Testis (tissue), 3 donors: Measurements from ENCODE around the gene PVALEF. TPM values are rescaled to one million over a fixed set of nuclear protein-coding genes. Genes with fewer than 3 reads are reported as not detected.

Experiments used
- DNase-seq: peaks from one replicate; pipeline ENCODE4 v3.0.0-alpha.2; 2019
- H3K27ac ChIP-seq, 2 donors: fragments of 200-600 bp; sonication (generic); one replicate each; pipeline ENCODE4 v1.5.1; 2019
- H3K27me3 ChIP-seq: fragments of 200-600 bp; sonication (generic); one replicate; pipeline ENCODE4 v1.5.1; 2019
- H3K36me3 ChIP-seq: fragments of 200-600 bp; sonication (generic); one replicate; pipeline ENCODE4 v1.5.1; 2017; ENCODE audit warnings: low read depth; ENCODE audit errors: missing control alignments
- H3K4me1 ChIP-seq: fragments of 200-600 bp; sonication (generic); one replicate; pipeline ENCODE4 v1.5.1; 2019
- H3K4me3 ChIP-seq, 2 donors: fragments of 200-600 bp; sonication (generic); one replicate each; pipeline ENCODE4 v1.5.1; 2017 to 2019
- H3K9me3 ChIP-seq: fragments of 200-600 bp; sonication (generic); one replicate; pipeline ENCODE4 v1.5.1; 2017
- POLR2A ChIP-seq: fragments of 450-650 bp; IDR thresholded peaks from one replicate; pipeline ENCODE4 v1.6.1; 2017; ENCODE audit warnings: antibody characterized with exemption, mild to moderate bottlenecking, moderate library complexity
- WGBS, 2 donors: methylation state at CpG; one replicate each; pipeline ENCODE4 v1.1.5; 2018; 5-methylcytosine and 5-hydroxymethylcytosine counted together
- intact Hi-C: fragments of 100-400 bp; cut with DNase I; formaldehyde crosslinking; loops from one replicate; pipeline ENCODE4 v1.15.1; 2023; ENCODE audit warnings: low total_unique reads
- polyA plus RNA-seq: library from polyadenylated mRNA; stranded (reverse); fragments of 350-450 nt; fragmentation: Illumina TruSeq; extraction: RNeasy Lipid Tissue Mini Kit (QIAGEN cat#74804); gene quantifications from one replicate; pipeline ENCODE4 v1.2.3, GENCODE V29; 2014; ENCODE audit warnings: low read depth, low replicate concordance; ENCODE audit not compliant: insufficient read depth
- total RNA-seq, 2 donors: library from RNA; depleted of rRNA; stranded (reverse); fragments of >200 nt; gene quantifications; one replicate each; pipeline ENCODE4 v1.2.3, GENCODE V29; 2016
- TF ChIP-seq, protein P1 (sequence below), 3 experiments: fragments of 450-650 bp in 2 of 3; fragments of 200-600 bp in 1 of 3; sonication (generic) in 1 of 3; IDR thresholded peaks; one replicate each; pipeline ENCODE4 v1.5.1; 2016 to 2019; ENCODE audit warnings: antibody characterized with exemption in 3 of 3, mild to moderate bottlenecking in 2 of 3, moderate library complexity in 1 of 3

The PVALEF gene
- total and polyA plus RNA-seq, 3 donors from 2014 or later = not detected

- TF ChIP-seq POLR2A = no peak
- TF ChIP-seq, protein P1, sequence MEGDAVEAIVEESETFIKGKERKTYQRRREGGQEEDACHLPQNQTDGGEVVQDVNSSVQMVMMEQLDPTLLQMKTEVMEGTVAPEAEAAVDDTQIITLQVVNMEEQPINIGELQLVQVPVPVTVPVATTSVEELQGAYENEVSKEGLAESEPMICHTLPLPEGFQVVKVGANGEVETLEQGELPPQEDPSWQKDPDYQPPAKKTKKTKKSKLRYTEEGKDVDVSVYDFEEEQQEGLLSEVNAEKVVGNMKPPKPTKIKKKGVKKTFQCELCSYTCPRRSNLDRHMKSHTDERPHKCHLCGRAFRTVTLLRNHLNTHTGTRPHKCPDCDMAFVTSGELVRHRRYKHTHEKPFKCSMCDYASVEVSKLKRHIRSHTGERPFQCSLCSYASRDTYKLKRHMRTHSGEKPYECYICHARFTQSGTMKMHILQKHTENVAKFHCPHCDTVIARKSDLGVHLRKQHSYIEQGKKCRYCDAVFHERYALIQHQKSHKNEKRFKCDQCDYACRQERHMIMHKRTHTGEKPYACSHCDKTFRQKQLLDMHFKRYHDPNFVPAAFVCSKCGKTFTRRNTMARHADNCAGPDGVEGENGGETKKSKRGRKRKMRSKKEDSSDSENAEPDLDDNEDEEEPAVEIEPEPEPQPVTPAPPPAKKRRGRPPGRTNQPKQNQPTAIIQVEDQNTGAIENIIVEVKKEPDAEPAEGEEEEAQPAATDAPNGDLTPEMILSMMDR (IDR thresholded peaks at IDR 0.05) = no peak
- no peak overlapping the region for H3K27ac ChIP-seq
- intact Hi-C loops = no loop called here
- H3K4me1 ChIP-seq = peaks cover 7% of the 10 kb centered on the region
- WGBS, 2 donors = 89 to 92% methylated on average over 25 to 49 of the region's 49 CpGs
- no peaks in the 10 kb centered on the region for H3K36me3 ChIP-seq
- no peaks in the 10 kb centered on the region for H3K27me3 ChIP-seq
- H3K4me3 ChIP-seq = no peak overlapping the region
- no peak for DNase-seq
- no peaks in the 10 kb centered on the region for H3K9me3 ChIP-seq
Observed at GRCh38 chr17:81180836-81181810, 15.8 kb downstream of the PVALEF start.

- TF ChIP-seq POLR2A = no peak
- TF ChIP-seq, protein P1 (IDR thresholded peaks at IDR 0.05) = no peak
- Histone ChIP-seq H3K4me3 (no peak overlapping the region), H3K36me3 (no peaks in the 10 kb centered on the region), H3K9me3 (no peaks in the 10 kb centered on the region), H3K27ac (no peak overlapping the region), H3K4me1 (peaks cover 7% of the 10 kb centered on the region), H3K27me3 (no peaks in the 10 kb centered on the region)
- intact Hi-C loops = no loop called here
- 95% methylated on average over 19 of the region's 19 CpGs; no CpG with 5 or more reads in 1 of the 2 donors for WGBS, 2 donors
- no peak for DNase-seq
Observed at GRCh38 chr17:81181811-81182185, 16.5 kb downstream of the PVALEF start.

DNA sequence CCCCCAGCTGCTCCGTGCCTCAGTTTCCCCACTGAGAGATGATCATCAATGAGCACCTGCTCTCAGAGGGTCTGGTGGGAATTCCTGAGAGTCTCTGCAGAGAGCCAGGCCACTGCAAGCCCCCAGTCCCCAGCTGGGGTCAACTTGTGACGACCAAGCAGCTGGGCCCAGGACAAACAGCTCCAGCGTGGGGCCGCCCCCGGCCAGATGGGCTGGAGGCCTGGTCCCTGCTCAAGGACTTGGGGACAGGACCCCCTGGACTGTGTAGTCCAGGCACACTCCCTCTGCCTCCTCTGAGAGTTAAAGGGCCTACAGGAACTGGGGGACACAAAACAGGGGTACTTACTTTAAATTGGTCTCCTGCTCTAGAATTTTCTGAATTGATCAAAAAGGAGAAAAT lies 17.3 kb downstream of the PVALEF start:
- 79% methylated on average over 5 of the region's 5 CpGs; no CpG with 5 or more reads in 1 of the 2 donors for WGBS, 2 donors
- TF ChIP-seq, protein P1 (IDR thresholded peaks at IDR 0.05) = no peak
- TF ChIP-seq POLR2A = no peak
- intact Hi-C loops = no loop called here
- Histone ChIP-seq H3K36me3 (no peaks in the 10 kb centered on the region), H3K4me3 (no peak overlapping the region), H3K9me3 (no peaks in the 10 kb centered on the region), H3K27me3 (no peaks in the 10 kb centered on the region), H3K4me1 (peaks cover 7% of the 10 kb centered on the region), H3K27ac (no peak overlapping the region)
- DNase-seq = no peak

DNA sequence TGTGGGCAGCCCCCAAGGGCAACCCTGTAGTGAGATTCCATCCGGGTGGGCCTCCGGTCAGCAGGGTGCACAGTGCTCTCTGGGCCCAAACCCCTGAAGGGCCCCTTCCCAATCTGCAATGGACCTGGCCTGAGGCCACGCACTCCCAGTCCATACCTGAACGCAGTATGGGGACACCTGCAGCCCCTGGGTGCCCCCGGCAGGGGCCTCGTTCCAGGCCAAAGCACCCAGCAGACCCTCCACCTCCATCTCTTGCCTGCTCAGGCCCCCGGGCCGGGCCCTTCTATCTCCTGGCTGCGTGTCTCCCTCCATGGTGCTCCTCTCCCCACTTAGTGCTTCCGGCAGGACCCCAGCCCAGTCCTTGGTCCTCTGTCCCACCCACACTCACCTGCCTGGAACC lies 18.0 kb downstream of the PVALEF start:
- no peaks in the 10 kb centered on the region for H3K9me3 ChIP-seq
- TF ChIP-seq, protein P1 (IDR thresholded peaks at IDR 0.05) = no peak
- TF ChIP-seq POLR2A = no peak
- WGBS, 2 donors = 94 to 98% methylated on average over 9 to 10 of the region's 10 CpGs
- H3K4me3 ChIP-seq = no peak overlapping the region
- DNase-seq = no peak
- H3K27me3 ChIP-seq = no peaks in the 10 kb centered on the region
- no peak overlapping the region for H3K27ac ChIP-seq
- peaks cover 7% of the 10 kb centered on the region for H3K4me1 ChIP-seq
- H3K36me3 ChIP-seq = no peaks in the 10 kb centered on the region
- intact Hi-C loops = no loop called here
